Activated CD4-positive, alpha-beta T cell treated with anti-CD3 and anti-CD28 coated beads, Interleukin-2, amount 50 U/mL, for 4 hours (primary cell): Measurements from ENCODE around the gene ALDH8A1.

Source experiments
- DNase-seq, 2 experiments: peaks; one replicate each; pipeline ENCODE4 v3.0.0-alpha.2; 2020

The ALDH8A1 gene, protein sequence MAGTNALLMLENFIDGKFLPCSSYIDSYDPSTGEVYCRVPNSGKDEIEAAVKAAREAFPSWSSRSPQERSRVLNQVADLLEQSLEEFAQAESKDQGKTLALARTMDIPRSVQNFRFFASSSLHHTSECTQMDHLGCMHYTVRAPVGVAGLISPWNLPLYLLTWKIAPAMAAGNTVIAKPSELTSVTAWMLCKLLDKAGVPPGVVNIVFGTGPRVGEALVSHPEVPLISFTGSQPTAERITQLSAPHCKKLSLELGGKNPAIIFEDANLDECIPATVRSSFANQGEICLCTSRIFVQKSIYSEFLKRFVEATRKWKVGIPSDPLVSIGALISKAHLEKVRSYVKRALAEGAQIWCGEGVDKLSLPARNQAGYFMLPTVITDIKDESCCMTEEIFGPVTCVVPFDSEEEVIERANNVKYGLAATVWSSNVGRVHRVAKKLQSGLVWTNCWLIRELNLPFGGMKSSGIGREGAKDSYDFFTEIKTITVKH

DNA sequence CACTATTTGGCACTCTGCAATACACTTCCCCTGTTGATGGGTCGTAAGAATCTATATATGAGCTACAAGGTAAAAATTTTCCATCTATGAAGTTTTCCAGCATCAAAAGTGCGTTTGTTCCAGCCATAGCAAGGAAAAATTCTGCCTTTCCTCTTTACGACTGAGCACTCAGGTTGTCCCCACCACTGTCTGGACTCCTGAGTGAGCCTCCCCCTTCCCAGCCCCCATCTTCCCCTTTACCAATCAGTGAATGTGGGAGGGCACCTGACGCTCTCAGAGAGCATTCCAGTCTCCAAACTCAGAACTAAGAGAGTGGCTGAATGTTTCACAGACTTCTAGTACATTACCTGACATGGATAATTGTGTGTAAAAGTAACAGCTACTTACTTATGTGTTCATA, at the start of gene ALDH8A1:
TSS of gene ALDH8A1 (minus strand) at position 175 of the 400 bp plus-strand sequence. CDS start at position 127, 48 bp downstream.
- DNase-seq, result no peak

DNA sequence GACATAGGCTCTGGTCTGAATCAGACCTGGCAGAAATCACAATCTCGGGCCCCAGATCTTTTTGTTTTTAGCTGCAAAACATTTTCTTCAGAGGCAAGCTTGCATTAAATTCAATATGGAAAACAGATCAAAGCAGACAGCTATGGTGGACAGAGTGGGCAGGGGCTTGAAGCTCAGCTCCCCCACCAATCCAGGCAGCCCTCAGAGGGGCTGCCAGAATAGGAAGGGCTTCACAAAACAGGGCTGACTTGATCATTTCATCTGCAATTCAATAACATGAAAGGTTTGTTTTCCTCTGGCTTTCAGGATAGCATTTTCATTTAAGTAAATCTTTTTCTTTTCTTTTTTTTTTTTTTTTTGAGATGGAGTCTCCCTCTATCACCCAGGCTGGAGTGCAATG, 49.2 kb upstream of the ALDH8A1 start:
- no peak for DNase-seq

DNA sequence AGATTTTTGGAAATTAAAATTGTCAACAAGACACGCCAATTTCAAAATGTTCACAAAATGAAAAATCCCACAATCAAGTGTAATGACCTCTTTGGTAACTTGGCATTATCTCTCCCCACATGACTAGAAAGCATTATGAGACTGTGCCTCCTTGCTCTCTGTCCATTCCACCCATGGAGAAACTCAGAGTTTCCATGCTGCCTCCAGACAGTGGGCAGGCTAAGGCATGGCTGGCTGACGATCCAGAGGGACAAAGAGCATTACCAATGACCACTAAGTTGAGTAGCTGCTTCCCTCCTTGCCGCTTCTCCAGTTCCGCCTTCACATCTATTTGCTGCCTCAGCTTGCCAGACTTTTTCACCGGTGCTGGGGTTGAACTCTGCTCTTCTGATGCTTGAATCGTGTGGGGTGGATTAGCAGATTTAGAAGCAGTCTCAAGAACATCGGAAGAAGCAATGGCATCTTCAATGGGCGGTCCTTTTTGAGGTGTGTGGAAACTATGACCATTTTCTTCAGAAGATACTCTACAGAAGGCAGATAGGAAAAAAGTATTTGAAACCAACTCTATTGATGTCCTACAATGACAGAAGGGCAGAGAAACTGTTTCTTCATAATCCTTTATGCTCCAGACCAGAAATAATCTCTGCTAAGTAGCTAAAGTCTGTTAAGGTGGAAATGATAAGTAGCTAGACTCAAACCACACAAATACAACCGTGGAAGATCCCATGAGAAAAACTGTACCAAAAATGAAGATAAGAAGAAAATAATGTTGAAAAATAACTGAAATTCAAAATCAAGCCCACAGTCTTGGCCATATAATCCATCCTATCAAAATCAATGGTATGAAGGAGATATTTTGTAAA, 47.5 kb upstream of the ALDH8A1 start:
- DNase-seq, result no peak

DNA sequence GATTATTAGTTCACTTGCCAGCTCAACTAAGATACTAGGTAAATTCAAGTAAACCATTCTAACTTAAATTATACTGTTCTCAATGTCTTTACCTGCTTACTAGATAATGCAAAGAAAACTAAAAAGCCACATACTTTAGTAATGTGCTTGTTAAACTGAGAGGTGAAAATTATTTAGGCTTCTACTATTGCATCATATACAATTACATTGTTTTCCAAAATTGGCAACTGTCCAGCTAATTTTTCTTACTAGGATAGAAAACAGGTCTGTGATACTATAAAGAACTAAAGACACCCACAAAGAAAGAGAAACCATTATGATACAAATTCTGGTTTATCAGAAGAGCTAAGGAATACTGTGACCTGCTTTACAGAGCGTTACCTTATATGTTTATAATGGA, 45.6 kb upstream of the ALDH8A1 start:
- no peak for DNase-seq

DNA sequence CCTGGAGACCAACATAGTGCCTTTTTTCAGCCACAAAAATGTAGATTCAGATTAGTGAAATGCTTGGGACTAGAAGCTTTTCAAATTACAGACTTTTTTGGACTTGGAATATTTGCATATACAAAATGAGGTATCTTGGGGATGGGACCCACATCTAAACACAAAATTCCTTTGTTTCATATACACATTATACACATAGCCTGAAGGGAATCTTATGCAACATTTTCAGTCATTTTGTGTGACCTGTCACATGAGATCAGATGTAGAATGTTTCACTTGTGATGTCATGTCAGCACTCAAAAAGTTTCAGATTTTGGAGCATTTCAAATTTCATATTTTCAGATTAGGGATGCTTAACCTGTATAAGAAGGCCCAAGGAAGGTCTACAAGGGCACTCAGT, 44.5 kb upstream of the ALDH8A1 start:
- no peak for DNase-seq

DNA sequence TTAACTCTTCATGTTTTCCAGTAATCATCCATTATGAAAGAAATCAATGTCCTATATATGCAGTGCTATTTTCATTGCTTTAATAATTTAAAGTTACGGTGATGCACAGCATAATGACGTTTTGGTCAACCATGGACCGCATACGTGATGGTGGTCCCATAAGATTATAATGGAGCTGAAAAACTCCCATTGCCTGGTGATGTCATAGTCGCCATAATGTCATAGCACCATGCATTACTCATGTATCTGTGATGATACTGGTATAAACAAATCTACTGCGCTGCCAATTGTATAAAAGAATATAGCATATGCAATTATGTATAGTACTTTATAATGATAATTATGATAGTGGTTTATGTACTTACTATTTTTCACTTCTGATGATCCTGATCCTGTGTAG, 42.3 kb upstream of the ALDH8A1 start:
- no peak for DNase-seq

DNA sequence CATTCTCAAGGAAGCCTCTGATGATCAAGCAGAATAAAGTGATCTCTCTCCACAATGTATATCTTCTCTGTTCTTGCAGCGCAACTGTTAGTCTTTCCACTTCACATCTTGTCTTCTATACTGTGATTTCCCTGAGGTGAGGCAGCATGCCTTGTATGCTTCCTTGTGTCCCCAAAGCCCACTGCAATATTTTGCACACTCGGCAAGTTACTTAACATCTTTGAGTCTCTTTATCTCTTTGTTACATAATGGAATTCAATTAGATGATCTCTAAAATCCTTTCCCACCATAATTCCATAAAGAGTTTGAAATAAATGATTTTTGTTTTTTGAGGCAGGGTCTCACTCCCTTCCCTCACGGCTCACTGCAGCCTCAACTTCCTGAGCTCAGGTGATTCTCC, 40.4 kb upstream of the ALDH8A1 start:
- DNase-seq, result no peak

DNA sequence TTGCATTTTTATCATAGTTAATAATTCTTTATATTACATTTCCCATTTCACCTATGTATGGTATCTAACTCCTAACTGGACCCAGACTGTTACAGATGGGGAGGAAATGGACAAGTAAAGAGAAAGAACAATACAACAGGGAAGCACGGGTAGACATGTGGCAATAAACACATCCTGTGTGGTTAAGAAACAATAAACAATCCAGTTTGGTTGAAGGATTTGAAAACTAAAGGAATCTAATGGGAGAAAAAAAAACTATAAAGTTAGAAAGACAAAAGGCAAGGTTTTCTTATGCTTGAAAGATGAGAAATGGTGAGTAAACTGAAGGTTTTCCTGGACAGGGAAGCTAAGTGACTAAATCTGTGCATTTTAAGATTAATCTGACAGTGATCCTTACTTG, 34.9 kb upstream of the ALDH8A1 start:
- no peak for DNase-seq

DNA sequence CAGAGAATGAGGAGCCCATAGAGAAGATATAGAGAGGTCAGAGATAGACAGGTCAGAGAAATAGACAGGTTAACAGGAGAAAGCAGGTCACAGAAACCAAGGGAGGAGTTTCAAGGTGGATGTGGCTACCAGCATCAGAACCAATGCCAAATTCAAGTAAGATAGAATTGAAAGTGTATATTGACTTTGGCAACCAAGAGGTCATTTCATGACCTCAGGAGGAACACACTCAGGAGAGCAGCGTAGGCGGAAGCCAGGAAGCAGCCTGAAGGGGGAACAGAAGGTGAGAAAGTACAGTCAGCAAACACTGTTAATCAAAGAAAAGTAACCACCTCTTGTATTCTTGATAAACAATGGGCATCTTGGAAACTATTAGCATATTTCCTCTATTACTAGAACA, 33.9 kb upstream of the ALDH8A1 start:
- no peak for DNase-seq

DNA sequence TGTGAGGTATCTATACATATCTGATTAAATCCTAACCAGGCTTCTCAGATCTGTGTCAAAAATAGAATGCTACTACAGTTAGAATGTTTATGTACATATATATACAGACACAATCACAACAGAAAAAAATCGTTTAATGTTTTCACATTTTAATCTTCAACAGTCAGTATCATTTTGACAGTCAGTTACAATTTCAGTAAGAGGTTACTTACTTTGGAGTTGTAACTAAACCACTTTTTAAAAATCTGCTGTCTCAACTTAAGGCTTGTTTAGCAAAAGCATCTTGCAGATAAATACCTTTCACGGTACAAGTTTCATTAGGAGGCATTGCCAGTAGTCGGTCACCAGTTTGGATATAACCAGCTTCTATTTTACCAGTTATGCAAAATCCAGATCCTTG, 32.3 kb upstream of the ALDH8A1 start:
- DNase-seq, result no peak

DNA sequence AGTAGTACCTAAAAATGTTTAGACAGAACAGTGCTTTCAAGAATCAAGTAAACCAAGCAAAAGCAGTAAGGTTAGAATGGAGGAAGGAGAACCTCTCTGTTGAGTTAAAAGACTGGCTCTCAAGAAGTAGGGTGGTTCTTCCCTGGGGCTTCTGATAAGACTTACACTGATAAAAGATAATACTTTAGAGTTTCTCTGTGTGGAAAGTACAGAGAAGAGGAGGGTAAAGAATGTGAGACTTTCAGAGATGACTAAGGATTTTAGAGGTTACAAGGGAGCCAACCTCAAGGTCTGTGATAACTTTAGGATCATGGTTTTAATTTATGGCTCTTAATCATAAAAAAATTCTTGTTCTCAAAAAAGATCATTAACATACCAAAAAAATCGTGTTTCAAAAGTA, 30.9 kb upstream of the ALDH8A1 start:
- no peak for DNase-seq

DNA sequence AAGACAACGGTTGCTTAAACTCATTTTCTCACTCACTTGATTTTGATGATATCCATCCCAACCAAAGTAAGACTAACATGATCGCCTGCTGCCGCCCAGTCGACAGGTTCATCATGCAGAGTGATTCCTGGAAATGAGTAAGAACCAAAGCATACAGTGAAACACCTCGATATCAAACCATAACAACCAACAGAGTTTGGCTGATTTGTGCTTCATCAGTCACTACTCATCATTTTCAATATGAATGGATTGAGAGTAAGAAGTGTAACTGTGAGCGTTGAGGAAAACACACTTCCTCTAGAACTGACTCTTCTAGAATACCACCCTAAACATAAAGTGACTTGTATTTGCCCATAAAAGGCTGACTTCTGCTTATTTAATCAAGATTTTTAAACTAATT, 29.2 kb upstream of the ALDH8A1 start:
- DNase-seq, result no peak

DNA sequence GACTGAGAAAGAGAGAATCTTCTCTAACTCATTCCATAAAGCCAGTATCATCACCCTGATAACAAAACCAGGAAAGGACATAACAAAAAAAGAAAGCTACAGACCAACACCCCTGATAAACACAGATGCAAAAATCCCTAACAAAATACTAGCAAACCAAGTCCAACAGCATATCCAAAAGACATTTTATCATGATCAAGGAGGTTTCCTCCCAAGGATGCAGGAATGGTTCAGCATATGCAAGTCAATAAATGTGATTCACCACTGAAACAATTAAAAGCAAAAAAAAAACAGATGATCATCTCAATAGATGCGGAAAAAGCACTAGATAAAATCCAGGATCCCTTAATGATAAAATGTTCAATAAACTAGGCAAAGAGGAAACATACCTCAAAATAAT, 24.5 kb upstream of the ALDH8A1 start:
- DNase-seq, result no peak

DNA sequence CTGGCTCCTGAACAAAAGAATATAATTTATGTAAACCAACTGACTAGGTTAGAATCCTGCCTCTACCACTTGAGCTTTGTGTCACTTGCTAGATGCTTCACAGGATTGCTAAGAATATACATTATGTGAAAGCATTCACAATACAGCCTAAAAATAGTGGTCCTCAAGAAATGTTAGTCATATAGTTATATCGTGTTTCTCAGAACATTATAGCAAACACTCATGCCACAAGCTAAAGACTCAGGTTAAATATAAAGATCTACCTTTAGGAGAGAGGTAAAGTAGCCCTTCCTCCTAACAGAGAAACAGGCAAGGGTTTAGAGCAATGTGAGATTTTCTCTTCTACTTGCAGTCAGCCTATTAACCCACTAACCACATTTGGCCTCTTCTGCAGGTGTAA, 17.8 kb upstream of the ALDH8A1 start:
- no peak for DNase-seq

DNA sequence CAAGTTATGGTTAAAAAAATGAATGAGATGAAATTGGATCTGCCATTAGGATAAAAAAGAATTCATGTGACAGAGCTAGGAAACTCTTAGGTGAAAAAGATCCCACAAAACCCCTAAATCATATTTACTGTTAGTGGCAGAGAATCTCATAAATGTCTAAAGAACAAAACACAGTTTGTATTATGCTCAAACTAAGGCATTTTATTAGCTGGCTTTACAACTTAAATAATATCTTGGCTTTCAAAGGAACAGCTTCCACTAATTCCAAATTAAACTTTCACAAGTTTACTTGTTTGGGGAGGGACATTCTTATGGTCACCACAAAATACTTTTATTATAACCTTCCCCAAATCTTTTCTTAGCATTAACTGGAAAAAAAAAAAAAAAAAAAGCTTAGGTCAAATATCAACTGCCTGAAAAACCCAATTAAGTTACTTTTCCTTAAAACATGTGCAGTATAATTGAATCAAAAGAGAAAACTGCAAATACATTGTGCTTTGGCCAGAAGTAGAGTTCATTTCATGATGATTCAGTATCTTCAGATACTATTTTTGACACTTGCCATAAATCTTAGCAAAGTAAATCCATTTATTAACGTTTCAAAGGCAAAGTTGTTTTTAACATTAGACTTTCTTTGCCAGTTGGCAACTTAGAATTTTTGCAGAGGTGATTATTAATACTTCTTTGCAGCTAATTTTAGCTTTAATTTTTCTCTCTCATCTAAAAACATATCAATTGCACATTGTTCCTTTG, 14.7 kb upstream of the ALDH8A1 start:
- no peak for DNase-seq

DNA sequence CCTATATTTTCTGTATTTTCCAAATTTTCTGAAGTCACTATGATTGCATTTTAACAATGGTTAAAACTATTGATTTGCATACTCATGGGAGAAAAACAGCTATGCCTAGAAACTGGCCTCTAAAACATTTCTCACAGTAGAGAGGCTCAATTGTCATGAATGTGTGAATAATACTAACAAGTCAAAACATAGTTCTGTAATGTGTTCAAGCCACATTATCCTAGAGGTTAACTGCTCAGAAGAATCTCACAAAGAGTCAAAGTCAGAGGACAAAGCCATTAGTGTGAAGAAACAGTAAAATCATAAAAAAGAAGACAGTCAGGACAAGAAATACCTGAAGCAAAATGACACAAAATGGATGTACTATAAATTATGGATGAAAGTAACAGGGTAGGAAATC, 12.5 kb upstream of the ALDH8A1 start:
- DNase-seq, result no peak

DNA sequence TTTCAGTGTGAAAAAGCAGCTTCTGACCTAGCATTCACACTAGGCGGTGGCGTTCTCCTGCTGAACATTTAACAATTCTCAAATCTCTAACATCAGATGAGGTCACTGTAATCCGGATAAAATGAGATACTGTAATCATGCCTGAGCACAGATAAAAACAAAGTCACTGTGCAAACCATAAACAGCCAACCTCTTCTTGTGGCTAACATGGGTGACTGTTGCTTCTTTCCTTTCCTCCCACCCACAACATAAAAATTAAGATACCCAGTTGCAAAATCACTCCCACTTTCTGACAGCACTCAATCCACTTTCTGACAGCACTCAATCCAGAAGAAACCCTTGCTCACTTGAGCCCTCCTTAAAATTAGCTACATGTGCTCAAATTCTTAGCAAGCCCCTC, 11.5 kb upstream of the ALDH8A1 start:
- no peak for DNase-seq

DNA sequence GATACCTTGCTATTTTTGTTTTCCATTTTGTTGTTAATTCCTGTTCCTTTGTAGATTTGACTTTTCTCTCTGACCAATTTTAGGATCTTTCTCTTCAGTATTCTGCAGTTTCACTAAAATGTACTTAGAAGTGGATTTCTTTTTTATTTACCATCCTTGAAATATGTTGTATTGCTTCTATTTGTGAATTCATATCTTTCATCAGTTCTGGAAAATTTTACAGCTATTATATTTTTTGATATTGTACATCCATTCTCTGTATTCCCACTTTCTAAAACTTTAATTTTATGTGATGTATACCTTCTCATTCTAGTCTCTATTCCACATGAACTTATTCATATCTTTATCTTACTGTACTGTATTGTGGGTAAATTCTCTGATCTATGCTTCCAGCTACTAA, 9.7 kb upstream of the ALDH8A1 start:
- no peak for DNase-seq

DNA sequence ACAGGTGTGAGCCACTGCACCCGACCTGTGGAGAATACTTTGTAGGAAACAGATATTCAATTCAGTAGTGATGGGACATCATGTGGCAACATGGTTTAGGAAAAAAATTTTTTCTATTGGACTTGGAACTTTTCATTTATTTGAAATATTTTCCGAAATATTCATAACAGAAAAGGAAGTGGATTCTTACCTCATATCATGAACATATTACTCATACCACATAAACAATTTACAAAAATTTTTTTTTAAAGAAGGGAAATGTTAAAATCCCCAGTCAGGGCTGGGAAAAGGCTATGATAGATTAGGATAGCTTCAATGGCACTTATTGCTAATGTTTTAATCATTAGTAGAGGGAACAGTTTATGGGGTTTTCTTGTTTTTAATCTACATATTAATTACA, 6.8 kb upstream of the ALDH8A1 start:
- no peak for DNase-seq

DNA sequence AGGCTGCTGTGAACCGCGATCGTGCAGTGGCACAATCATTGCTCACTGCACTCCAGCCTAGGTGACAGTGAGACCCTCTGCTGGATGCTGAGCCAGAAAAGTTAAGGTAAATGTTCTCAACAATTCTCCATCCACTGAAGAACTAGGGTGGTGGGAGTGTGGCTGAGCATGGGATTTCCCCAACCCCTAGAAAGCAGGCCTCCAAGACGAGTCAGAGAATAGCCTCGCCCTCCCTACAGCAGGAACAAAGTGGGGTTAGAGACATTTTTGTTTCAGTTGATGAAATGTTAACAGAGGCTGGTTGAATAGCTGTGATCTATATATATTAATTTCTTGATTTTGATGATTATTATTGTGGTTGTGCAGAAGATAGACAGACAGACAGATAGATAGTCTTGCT, 6.1 kb upstream of the ALDH8A1 start:
- no peak for DNase-seq

DNA sequence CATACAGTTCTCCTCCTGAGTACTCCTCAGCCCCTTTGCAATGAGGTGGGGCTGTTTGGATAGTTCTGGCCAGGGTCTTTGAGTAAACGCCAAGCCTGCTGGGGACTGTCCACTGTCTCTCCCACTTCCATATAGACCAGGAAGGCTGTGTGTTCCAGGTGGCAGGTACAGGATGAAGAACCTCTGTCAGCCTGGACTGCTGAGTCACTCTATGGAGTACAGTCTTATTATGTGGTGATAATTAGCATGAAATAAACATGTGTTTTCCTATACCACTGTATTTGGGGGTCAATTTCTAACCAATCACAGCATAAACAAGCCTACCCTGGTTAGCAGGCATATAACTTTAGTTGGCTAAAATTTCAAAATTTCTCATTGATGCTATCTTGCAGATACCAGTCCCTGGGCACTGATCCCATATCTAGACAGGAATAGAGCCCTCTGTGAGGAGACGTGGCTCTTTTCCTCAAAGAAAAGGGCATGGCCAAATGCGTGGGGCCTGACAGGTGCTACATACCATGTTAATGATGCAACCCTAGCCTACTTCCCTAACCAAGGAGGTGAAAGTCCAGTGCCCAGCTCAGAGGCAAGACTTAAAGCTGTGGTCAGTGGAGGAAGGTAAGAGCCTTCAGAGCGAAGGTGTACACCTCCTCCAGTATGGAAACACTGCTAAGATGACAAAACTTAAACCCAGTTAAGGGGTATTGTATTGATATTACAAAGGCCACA, 4.5 kb upstream of the ALDH8A1 start:
- no peak for DNase-seq

DNA sequence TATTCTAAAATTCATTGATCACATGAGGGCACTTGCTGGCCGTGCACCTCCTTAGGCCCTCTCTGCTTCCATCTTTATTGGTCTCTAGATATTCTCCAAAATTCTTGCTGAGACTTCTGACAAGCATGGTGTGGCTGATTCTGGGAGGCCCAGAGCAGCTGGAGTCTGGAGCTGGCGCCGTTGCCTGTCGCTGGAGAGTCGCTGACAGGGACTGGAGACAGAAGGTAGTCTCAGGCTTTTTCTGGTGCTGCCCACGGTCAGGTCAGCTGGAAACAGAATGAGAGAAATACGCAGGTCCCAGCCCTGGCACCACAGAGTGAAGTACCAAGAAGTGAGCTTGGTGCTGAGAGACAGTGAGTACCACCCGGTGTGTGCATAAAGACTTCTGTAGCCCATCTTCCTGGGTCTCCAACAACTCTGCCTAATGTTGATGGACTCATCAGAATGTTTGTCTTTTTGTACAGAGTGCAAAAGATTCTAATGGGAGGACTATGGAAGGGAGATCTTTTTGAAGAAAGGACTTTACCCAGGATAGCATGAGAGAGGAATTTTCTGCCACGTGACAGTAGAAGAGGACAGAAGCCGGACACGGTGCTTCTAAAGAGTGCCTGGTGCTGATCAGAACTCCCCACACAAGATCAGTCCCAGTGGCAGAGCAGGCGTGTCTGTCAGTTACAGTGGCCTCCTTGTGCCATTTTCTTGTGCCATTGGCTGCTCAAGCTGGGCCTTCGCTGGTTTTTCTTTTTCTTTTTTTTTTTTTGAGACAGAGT, 1.8 kb upstream of the ALDH8A1 start:
- no peak for DNase-seq
